OCI-LY1 (cell line): ENCODE results near the gene MMP24OS.
"Not testable (repeated sequence)": the region's sequence is repeated elsewhere in the genome, so short reads cannot be mapped to it uniquely, and the experiment has no call there.

Experiments
- EZH2 ChIP-seq: fragments of 200-600 bp; sonication (generic), shearing (Covaris generic); IDR thresholded peaks from 2 replicates; pipeline ENCODE4 v1.8.0; 2017; ENCODE audit warnings: borderline replicate concordance, mixed run types, mild to moderate bottlenecking, antibody characterized with exemption, low read length, moderate library complexity, mixed read lengths
- TF ChIP-seq, protein P1 (sequence below): fragments of 200-600 bp; sonication (generic), shearing (Covaris generic); IDR thresholded peaks from 2 replicates; pipeline ENCODE4 v1.5.1; 2017; ENCODE audit warnings: mild to moderate bottlenecking, antibody characterized with exemption, low read length, moderate library complexity, mixed read lengths

DNA sequence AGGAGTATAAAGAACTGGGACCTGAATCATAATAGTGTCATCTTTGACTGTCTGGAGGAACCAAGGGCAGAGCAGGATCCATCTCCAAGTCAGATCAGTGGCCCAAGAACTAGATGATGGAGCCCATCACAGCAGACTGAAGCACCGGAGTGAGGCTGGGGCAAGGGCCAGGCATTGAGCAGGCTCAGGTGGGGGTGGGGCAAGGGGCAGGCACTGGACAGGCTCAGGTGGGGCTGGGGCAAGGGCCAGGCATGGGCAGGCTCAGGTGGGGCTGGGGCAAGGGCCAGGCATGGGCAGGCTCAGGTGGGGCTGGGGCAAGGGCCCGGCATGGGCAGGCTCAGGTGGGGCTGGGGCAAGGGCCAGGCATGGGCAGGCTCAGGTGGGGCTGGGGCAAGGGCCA is 25.3 kb downstream of the MMP24OS start:
- TF ChIP-seq, protein P1, sequence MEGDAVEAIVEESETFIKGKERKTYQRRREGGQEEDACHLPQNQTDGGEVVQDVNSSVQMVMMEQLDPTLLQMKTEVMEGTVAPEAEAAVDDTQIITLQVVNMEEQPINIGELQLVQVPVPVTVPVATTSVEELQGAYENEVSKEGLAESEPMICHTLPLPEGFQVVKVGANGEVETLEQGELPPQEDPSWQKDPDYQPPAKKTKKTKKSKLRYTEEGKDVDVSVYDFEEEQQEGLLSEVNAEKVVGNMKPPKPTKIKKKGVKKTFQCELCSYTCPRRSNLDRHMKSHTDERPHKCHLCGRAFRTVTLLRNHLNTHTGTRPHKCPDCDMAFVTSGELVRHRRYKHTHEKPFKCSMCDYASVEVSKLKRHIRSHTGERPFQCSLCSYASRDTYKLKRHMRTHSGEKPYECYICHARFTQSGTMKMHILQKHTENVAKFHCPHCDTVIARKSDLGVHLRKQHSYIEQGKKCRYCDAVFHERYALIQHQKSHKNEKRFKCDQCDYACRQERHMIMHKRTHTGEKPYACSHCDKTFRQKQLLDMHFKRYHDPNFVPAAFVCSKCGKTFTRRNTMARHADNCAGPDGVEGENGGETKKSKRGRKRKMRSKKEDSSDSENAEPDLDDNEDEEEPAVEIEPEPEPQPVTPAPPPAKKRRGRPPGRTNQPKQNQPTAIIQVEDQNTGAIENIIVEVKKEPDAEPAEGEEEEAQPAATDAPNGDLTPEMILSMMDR: not testable (repeated sequence)
- not testable (repeated sequence) for TF ChIP-seq EZH2
